Upper lobe of right lung (tissue), 1 donor: Measurements from ENCODE around the gene RPL36AL. TPM values are rescaled to one million over a fixed set of nuclear protein-coding genes. Genes with fewer than 3 reads are reported as not detected.
"Not testable (repeated sequence)": the region's sequence is repeated elsewhere in the genome, so short reads cannot be mapped to it uniquely, and the experiment has no call there.

Experiments used
- ATAC-seq: fragments of 200-7000 bp; cut with Tn5 transposase; one replicate; pipeline ENCODE4 v1.9.1; 2020; ENCODE audit warnings: mild to moderate bottlenecking, moderate library complexity
- DNase-seq: peaks from one replicate; pipeline ENCODE4 v3.0.0-alpha.2; 2020
- H3K27ac ChIP-seq: fragments of 200-600 bp; one replicate; pipeline ENCODE4 v1.8.0; 2022
- H3K27me3 ChIP-seq: fragments of 200-600 bp; one replicate; pipeline ENCODE4 v1.8.0; 2022; ENCODE audit warnings: mild to moderate bottlenecking
- H3K36me3 ChIP-seq: fragments of 200-600 bp; one replicate; pipeline ENCODE4 v1.8.0; 2022
- H3K4me1 ChIP-seq: fragments of 200-600 bp; one replicate; pipeline ENCODE4 v1.8.0; 2022
- H3K4me3 ChIP-seq: fragments of 200-600 bp; one replicate; pipeline ENCODE4 v1.8.0; 2022; ENCODE audit warnings: mild to moderate bottlenecking
- H3K9me3 ChIP-seq: fragments of 200-600 bp; one replicate; pipeline ENCODE4 v1.8.0; 2022
- intact Hi-C: fragments of 100-400 bp; cut with DNase I; formaldehyde crosslinking; loops from one replicate; pipeline ENCODE4 v1.11.0; 2022
- total RNA-seq: library from RNA; stranded (reverse); fragmentation: NEBNext Ultra II Directional; extraction: Animal tissue kit (Norgen Biotek cat#: 25700); gene quantifications from one replicate; pipeline ENCODE4 v1.2.1, GENCODE V29; 2021
- TF ChIP-seq, protein P1 (sequence below): fragments of 200-600 bp; IDR thresholded peaks from one replicate; pipeline ENCODE4 v1.8.0; 2022; ENCODE audit warnings: antibody characterized with exemption
- donor health status: DM: no; HTN: yes; CAD: no; lungs with severe emphysema.

RPL36AL gene
- total RNA-seq, 1 donor from 2014 or later = 157 TPM

DNA sequence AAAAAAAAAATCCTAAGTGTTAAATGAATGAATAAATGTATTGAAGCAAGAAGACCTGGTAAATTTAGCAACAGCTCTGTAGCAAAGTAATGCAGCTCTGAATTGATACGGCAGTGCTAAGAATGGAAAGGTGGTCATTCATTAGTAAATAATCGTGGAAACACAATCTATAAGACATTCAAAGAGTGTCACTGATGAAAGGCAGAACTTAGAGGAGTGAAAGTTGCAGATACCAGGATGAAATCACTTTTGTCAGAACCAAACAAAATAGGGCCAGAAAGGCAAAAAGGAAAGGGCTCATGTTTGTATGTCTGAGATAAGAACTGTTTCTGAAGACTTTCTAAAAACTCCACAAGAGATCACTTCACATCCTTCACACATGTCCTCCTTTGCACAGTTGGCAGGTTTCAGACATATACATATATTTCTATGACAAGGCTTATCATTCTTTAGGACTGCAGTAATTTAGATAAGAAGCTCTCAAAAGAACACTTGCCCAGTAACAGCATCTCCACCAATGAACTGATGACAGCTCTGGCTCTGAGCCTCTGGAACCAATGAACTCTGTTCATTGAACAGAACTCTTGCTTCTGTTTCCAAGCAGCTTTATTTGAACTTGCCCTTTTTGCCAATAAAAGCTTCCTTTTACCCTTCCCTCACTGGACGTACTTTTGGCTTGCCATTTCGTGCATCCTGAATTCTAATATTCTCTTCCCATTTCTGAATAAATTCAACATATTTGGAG lies 25.9 kb downstream of the RPL36AL start:
- Histone ChIP-seq H3K27me3 (no peaks in the 10 kb centered on the region), H3K27ac (peak overlapping the region; percentile 39), H3K9me3 (no peaks in the 10 kb centered on the region), H3K4me1 (peaks cover 19% of the 10 kb centered on the region), H3K36me3 (no peaks in the 10 kb centered on the region), H3K4me3 (no peak overlapping the region)
- peak; percentile 26 for ATAC-seq
- intact Hi-C loops = no loop called here
- TF ChIP-seq, protein P1, sequence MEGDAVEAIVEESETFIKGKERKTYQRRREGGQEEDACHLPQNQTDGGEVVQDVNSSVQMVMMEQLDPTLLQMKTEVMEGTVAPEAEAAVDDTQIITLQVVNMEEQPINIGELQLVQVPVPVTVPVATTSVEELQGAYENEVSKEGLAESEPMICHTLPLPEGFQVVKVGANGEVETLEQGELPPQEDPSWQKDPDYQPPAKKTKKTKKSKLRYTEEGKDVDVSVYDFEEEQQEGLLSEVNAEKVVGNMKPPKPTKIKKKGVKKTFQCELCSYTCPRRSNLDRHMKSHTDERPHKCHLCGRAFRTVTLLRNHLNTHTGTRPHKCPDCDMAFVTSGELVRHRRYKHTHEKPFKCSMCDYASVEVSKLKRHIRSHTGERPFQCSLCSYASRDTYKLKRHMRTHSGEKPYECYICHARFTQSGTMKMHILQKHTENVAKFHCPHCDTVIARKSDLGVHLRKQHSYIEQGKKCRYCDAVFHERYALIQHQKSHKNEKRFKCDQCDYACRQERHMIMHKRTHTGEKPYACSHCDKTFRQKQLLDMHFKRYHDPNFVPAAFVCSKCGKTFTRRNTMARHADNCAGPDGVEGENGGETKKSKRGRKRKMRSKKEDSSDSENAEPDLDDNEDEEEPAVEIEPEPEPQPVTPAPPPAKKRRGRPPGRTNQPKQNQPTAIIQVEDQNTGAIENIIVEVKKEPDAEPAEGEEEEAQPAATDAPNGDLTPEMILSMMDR = no peak
- DNase-seq = no peak

DNA sequence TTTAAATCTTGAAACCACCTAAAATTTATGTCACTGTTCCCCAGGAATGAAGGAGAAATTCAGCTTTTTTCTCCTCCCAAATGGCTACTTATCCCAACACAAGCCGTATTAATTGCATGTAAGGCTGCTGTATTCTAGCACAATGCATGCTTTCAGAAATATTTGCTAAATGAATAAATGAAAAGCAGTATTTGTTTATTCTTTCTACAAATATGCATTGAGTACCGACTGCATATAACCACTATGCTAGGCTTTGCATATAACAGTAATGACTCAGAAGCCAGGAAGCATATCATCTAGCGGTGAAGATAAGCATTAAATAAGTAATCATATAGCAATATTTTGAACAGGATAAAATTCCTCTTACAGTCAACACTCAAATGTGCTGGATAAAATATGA lies 27.4 kb downstream of the RPL36AL start:
- intact Hi-C loops = no loop called here
- ATAC-seq = no peak
- TF ChIP-seq, protein P1 = no peak

DNA sequence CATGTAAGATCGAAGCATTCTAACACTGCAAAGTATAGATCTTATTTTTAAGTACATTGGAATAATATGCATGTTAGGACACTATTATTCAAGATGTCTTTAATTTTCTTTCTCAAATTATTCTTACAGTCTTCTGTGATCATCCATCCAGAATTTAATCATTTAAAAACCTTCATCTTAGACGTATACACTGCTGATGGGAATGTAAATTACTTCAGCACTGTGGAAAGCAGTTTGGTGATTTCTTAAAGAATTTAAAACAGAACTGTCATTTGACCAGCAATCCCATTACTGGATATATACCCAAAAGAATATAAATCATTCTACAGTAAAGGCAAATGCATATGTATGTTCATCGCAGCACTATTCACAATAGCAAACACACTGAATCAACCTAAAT lies 31.0 kb downstream of the RPL36AL start:
- Histone ChIP-seq H3K27ac (no peak overlapping the region), H3K9me3 (no peaks in the 10 kb centered on the region), H3K27me3 (no peaks in the 10 kb centered on the region), H3K4me1 (peaks cover 13% of the 10 kb centered on the region), H3K36me3 (peaks cover 5% of the 10 kb centered on the region), H3K4me3 (no peak overlapping the region)
- DNase-seq (no peak), ATAC-seq (no peak)
- TF ChIP-seq, protein P1 = no peak
- intact Hi-C loops = no loop called here

More for the DNA sequence above, 27.4 kb downstream of the RPL36AL start:
- Histone ChIP-seq H3K4me3 (no peak overlapping the region), H3K4me1 (peaks cover 19% of the 10 kb centered on the region), H3K36me3 (no peaks in the 10 kb centered on the region), H3K9me3 (no peaks in the 10 kb centered on the region), H3K27ac (no peak overlapping the region), H3K27me3 (no peaks in the 10 kb centered on the region)
- DNase-seq = no peak

DNA sequence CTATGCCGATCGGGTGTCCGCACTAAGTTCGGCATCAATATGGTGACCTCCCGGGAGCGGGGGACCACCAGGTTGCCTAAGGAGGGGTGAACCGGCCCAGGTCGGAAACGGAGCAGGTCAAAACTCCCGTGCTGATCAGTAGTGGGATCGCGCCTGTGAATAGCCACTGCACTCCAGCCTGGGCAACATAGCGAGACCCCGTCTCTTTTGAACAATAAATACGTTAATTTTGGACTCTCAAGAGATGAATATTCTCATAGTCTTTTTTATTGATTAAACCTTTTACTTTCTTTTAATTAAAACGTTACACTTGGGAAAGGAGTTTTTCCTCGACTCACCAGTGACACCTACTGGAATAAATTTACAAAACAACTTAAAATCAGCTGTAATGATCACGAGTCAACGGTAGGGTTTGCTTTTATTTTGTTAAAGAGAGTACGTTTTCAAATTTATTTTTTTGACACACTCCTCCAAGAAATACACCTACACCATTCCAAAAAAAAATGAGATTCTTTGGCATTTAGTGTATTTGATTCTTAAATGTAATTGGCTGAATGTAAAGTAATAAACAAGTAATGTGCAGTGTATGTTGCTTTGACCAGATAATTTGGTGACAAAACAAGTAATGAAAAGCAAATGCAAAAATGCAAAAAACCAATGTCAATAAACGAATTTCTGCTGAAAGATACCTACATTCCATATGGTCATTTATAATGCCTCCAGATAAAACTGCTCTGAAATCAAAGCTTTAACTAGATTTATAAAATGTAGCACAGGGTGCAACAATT lies 33.6 kb downstream of the RPL36AL start:
- intact Hi-C loops = no loop called here
- TF ChIP-seq, protein P1 = peak; percentile 86
- DNase-seq = no peak

GRCh38 chr14:49585803-49586672 lies 34.4 kb downstream of the RPL36AL start, which contains the start of gene RPS29:
Gene RPS29 (minus strand): TSS chr14:49586380. CDS start chr14:49586346, 34 bp downstream.
- H3K9me3 ChIP-seq = no peaks in the 10 kb centered on the region
- H3K4me1 ChIP-seq = peaks cover 28% of the 10 kb centered on the region
- H3K4me3 ChIP-seq = peak within 1 kb of the TSS; percentile 99
- DNase-seq = peak; percentile 97
- no peaks in the 10 kb centered on the region for H3K27me3 ChIP-seq
- ATAC-seq = peak; percentile 97
- TF ChIP-seq, protein P1 = no peak
- H3K36me3 ChIP-seq = peaks cover 32% of the 10 kb centered on the region
- intact Hi-C loops = no loop called here
- peak within 1 kb of the TSS; percentile 98 for H3K27ac ChIP-seq

More for the DNA sequence above, 33.6 kb downstream of the RPL36AL start:
- Histone ChIP-seq H3K36me3 (peaks cover 30% of the 10 kb centered on the region), H3K4me3 (peak overlapping the region; percentile 99), H3K27ac (peak overlapping the region; percentile 98), H3K27me3 (no peaks in the 10 kb centered on the region), H3K4me1 (peaks cover 28% of the 10 kb centered on the region), H3K9me3 (no peaks in the 10 kb centered on the region)
- peak; percentile 59 for ATAC-seq

GRCh38 chr14:49584981-49585640 lies 35.3 kb downstream of the RPL36AL start:
- peak overlapping the region; percentile 98 for H3K27ac ChIP-seq
- DNase-seq, ATAC-seq: not testable (repeated sequence)

More at GRCh38 chr14:49584981-49585640, 35.3 kb downstream of the RPL36AL start:
- intact Hi-C loops, H3K9me3 ChIP-seq, H3K27me3 ChIP-seq: not testable (repeated sequence)
- peaks cover 28% of the 10 kb centered on the region for H3K4me1 ChIP-seq
- peak overlapping the region; percentile 99 for H3K4me3 ChIP-seq
- H3K36me3 ChIP-seq = peaks cover 32% of the 10 kb centered on the region
